ENCODE data around the gene HDAC11. TPM values are rescaled to one million over a fixed set of nuclear protein-coding genes. Genes with fewer than 3 reads are reported as not detected.

HDAC11 gene
- polyA plus RNA-seq, 3 donors: 2.9 to 3.9 (median 3.5) TPM

DNA sequence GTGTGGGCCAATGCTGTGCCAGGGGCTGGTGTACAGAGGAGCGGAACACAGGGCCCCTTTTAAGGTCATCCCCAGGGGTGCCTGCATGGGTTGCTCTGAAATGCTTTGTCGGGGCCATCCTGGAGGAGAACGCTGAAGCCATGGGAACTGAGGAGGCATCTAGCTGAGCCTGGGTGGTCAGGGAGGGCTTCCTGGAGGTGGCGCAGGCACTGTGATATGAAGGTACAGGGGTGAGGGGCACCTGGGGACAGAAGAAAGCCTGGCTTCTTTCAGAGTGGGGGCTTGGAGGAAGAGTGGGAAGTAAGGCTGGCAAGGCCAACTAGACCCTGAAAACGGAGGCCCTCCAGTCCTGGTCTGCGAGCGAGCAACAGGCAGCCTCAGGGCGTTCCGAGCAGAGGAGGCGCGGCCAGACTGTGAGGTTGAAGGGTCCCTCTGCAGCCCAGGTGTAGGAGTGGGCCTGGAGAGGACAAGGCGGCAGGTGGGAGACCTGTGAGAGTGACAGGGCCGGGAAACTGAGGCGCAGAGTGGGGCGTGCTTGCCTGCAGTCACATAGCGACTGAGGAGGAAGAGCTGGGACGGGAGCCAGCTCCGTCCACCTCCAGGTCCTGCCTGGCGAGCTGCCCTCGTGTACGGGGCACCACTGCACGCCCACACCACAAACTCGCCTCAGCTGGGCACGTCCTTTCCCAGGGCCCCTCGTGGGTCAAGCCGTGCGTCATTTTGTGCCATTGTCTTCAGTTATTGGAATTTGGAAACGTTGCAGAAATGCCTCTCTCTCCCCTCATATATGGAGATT, 72.9 kb downstream of the HDAC11 start:
- peaks cover 19 to 27% (median 21%) of the 10 kb centered on the region in 3 donors for H3K27me3 Mint-ChIP-seq (ENCODE audit: low read depth in 3 of 3)
- H3K4me1 ChIP-seq (ENCODE audit: control insufficient read depth in 1 of 2, insufficient read depth in 2 of 2, low read length in 2 of 2): peaks cover 3 to 13% of the 10 kb centered on the region in 2 donors

GRCh38 chr3:13553686-13554085, 73.6 kb downstream of the HDAC11 start:
- no peaks in the 10 kb centered on the region for H3K9me3 ChIP-seq (replicated peaks in 1 of 2; ENCODE audit: control insufficient read depth in 1 of 2, insufficient read depth in 1 of 2, low read length in 2 of 2)
- no peaks in the 10 kb centered on the region for H3K79me2 ChIP-seq (ENCODE audit: insufficient read depth, low read length)
- intact Hi-C loops (cut with micrococcal nuclease): no loop called here
- no peak for DNase-seq
- no peak overlapping the region for H3K9ac ChIP-seq (ENCODE audit: insufficient read depth, low read length, poor library complexity, severe bottlenecking)
- H3K4me3 Mint-ChIP-seq: no peak overlapping the region
- no peaks in the 10 kb centered on the region for H3K36me3 ChIP-seq (replicated peaks in 1 of 2; ENCODE audit: control insufficient read depth in 1 of 2, insufficient read depth in 2 of 2, low read length in 2 of 2)
- no peak overlapping the region for H3K4me3 ChIP-seq (replicated peaks in 1 of 3; ENCODE audit: low read depth in 2 of 3, low read length in 3 of 3)
- peaks cover under 1 to 8% of the 10 kb centered on the region in 2 donors for H3K4me1 ChIP-seq (ENCODE audit: control insufficient read depth in 1 of 2, insufficient read depth in 2 of 2, low read length in 2 of 2)
- no peak for TF ChIP-seq CTCF (IDR thresholded peaks at IDR 0.05)
- no peak overlapping the region for H3K4me2 ChIP-seq (replicated peaks; ENCODE audit: extremely low read depth, low read length, poor library complexity, severe bottlenecking)
- H3K27me3 ChIP-seq (ENCODE audit: control insufficient read depth in 2 of 2, insufficient read depth in 2 of 2, low read length in 2 of 2): peaks cover under 1 to 14% of the 10 kb centered on the region in 2 donors
- no peaks in the 10 kb centered on the region for H4K20me1 ChIP-seq (ENCODE audit: insufficient read depth, low read length)
- no peak overlapping the region for H3K27ac ChIP-seq (ENCODE audit: low read depth in 1 of 2, low read length in 2 of 2)
- peaks cover 5% of the 10 kb centered on the region for H3K4me1 Mint-ChIP-seq
- H3K27ac Mint-ChIP-seq: peak overlapping the region in 1 of 7 donors; percentile 50
- no peak overlapping the region for H2AFZ ChIP-seq (ENCODE audit: insufficient read depth, low read depth, low read length, poor library complexity, severe bottlenecking)
- peaks cover 0 to 4% (median 0%) of the 10 kb centered on the region in 7 donors for H3K9me3 Mint-ChIP-seq
- H3K36me3 Mint-ChIP-seq: peaks cover 2 to 4% of the 10 kb centered on the region in 2 donors
- WGBS (ENCODE audit: insufficient coverage): 75% methylated on average over 4 of the region's 12 CpGs
- peaks cover 13 to 21% (median 14%) of the 10 kb centered on the region in 3 donors for H3K27me3 Mint-ChIP-seq (ENCODE audit: low read depth in 3 of 3)

More for the DNA sequence above, 72.9 kb downstream of the HDAC11 start:
- Histone ChIP-seq H2AFZ (ENCODE audit: insufficient read depth, low read depth, low read length, poor library complexity, severe bottlenecking) (no peak overlapping the region), H3K79me2 (ENCODE audit: insufficient read depth, low read length) (no peaks in the 10 kb centered on the region), H3K4me2 (replicated peaks; ENCODE audit: extremely low read depth, low read length, poor library complexity, severe bottlenecking) (no peak overlapping the region), H3K9me3 (replicated peaks in 1 of 2; ENCODE audit: control insufficient read depth in 1 of 2, insufficient read depth in 1 of 2, low read length in 2 of 2) (no peaks in the 10 kb centered on the region), H3K36me3 (replicated peaks in 1 of 2; ENCODE audit: control insufficient read depth in 1 of 2, insufficient read depth in 2 of 2, low read length in 2 of 2) (no peaks in the 10 kb centered on the region), H3K9ac (ENCODE audit: insufficient read depth, low read length, poor library complexity, severe bottlenecking) (no peak overlapping the region), H4K20me1 (ENCODE audit: insufficient read depth, low read length) (no peaks in the 10 kb centered on the region), H3K27me3 (ENCODE audit: control insufficient read depth in 2 of 2, insufficient read depth in 2 of 2, low read length in 2 of 2) (peaks cover 7 to 20% of the 10 kb centered on the region in 2 donors), H3K4me3 (replicated peaks in 1 of 3; ENCODE audit: low read depth in 2 of 3, low read length in 3 of 3) (no peak overlapping the region), H3K27ac (ENCODE audit: low read depth in 1 of 2, low read length in 2 of 2) (no peak overlapping the region)
- Mint-ChIP-seq H3K4me3 (no peak overlapping the region), H3K36me3 (peaks cover 2 to 7% of the 10 kb centered on the region in 2 donors), H3K27ac (peak overlapping the region in 1 of 7 donors; percentile 54), H3K9me3 (peaks cover 0 to 9% (median 2%) of the 10 kb centered on the region in 7 donors), H3K4me1 (peaks cover 10% of the 10 kb centered on the region)
- intact Hi-C loops (cut with micrococcal nuclease): no loop called here
- TF ChIP-seq CTCF (IDR thresholded peaks at IDR 0.05): no peak
- DNase-seq: no peak
- 84% methylated on average over 22 of the region's 28 CpGs for WGBS (ENCODE audit: insufficient coverage)

Data from CD14-positive monocyte (primary cell).